ENCODE results near the gene ZSWIM1.

The ZSWIM1 gene

GRCh38 chr20:45843506-45843905, 37.5 kb upstream of the ZSWIM1 start:
- DNase-seq (ENCODE audit: low spot score) = no peak
- no peak for TF ChIP-seq CTCF (IDR thresholded peaks at IDR 0.05; ENCODE audit: borderline replicate concordance, control extremely low read depth, extremely low read depth, insufficient read depth, missing control alignments)
- in situ Hi-C loops (cut with MboI; ENCODE audit: low sequenced_read_pairs, unreplicated experiment) = no loop called here

GRCh38 chr20:45845452-45845851, 35.6 kb upstream of the ZSWIM1 start:
- no peak for TF ChIP-seq CTCF (IDR thresholded peaks at IDR 0.05; ENCODE audit: borderline replicate concordance, control extremely low read depth, extremely low read depth, insufficient read depth, missing control alignments)
- no peak for DNase-seq (ENCODE audit: low spot score)
- in situ Hi-C loops (cut with MboI; ENCODE audit: low sequenced_read_pairs, unreplicated experiment) = no loop called here

GRCh38 chr20:45848421-45848820, 32.6 kb upstream of the ZSWIM1 start:
- no peak for TF ChIP-seq CTCF (IDR thresholded peaks at IDR 0.05; ENCODE audit: borderline replicate concordance, control extremely low read depth, extremely low read depth, insufficient read depth, missing control alignments)
- in situ Hi-C loops (cut with MboI; ENCODE audit: low sequenced_read_pairs, unreplicated experiment) = no loop called here
- DNase-seq (ENCODE audit: low spot score) = no peak

DNA sequence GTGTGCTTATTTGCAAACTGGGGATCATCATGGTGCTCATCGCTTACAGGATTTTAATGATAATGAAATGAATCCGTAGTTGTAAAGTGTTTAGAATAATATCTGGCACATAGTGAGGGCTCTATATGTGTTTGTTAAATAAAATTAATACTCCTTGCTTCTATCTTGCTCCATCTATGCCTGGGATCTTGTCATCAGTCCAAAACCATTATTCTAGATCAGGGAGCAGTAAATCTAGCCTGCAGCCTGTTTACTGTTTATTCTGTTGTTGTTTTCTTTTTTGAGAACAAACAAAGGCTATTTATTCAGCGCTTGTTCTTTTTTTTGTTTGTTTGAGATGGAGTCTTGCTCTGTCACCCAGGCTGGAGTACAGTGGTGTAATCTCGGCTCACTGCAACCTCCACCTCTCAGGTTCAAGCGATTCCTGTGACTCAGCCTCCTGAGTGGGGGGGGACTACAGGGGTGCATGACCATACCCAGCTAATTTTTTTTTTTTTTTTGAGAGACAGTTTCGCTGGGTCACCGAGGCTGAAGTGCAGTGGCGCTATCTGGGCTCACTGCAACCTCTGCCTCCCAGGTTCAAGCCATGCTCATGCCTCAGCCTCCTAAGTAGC, 32.0 kb upstream of the ZSWIM1 start:
- DNase-seq (ENCODE audit: low spot score) = no peak
- in situ Hi-C loops (cut with MboI; ENCODE audit: low sequenced_read_pairs, unreplicated experiment) = no loop called here
- no peak for TF ChIP-seq CTCF (IDR thresholded peaks at IDR 0.05; ENCODE audit: borderline replicate concordance, control extremely low read depth, extremely low read depth, insufficient read depth, missing control alignments)

DNA sequence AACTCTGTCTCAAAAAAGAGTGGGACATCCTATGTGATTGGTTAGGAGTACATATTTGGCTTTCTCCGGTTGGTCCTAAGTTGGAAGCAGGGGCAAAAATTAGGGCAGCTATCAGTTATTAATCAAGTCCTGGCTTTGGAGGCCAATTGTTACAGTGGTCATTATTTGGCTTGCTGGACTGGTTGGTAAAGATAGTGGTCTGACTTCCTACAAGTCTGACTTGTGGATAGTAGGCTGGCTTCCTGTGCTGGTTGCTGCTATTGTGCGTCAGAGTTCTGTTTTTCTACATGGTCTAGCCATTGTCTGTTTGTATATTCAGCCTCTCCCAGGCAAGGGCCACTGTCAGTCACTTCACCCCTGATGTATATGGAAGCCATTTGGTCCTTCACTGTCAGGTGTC, 30.8 kb upstream of the ZSWIM1 start:
- in situ Hi-C loops (cut with MboI; ENCODE audit: low sequenced_read_pairs, unreplicated experiment) = no loop called here
- DNase-seq (ENCODE audit: low spot score) = no peak
- TF ChIP-seq CTCF (IDR thresholded peaks at IDR 0.05; ENCODE audit: borderline replicate concordance, control extremely low read depth, extremely low read depth, insufficient read depth, missing control alignments) = no peak

DNA sequence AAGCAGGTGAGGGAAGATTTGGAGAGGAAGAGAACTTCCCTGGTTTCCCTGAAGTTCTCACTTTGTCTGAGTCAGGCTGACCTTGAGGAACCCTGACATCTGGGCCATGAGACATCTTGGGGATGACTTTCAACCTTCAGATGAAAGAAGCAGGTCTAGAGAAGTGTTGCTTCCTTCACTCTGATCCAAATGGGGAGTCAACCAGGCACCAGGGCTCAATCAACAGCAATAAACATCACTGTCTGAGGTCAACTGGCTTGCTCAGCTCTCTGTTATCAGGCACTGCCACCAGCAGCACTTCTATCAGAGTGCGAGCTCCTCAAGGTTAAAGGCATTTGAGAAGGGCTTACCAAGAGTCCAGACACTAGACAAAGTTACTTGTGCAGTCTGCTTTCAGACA, 30.1 kb upstream of the ZSWIM1 start:
- TF ChIP-seq CTCF (IDR thresholded peaks at IDR 0.05; ENCODE audit: borderline replicate concordance, control extremely low read depth, extremely low read depth, insufficient read depth, missing control alignments) = no peak
- DNase-seq (ENCODE audit: low spot score) = no peak
- in situ Hi-C loops (cut with MboI; ENCODE audit: low sequenced_read_pairs, unreplicated experiment) = no loop called here

Measured in GM13976 (cell line).